MM.1S (cell line): ENCODE measurements around the gene CARD11.
A peak's percentile ranks its signal among the peaks of the same experiment; 100 is the strongest.

Experiments used
- DNase-seq: peaks from one replicate; pipeline ENCODE4 v3.0.0-alpha.2; 2015
- H2AFZ ChIP-seq: fragments of 300-600 bp; sonication (generic); 2 replicates; pipeline ENCODE4 v1.6.0; 2016; ENCODE audit warnings: antibody characterized with exemption, low read length
- H3F3A ChIP-seq: fragments of 300-600 bp; sonication (generic); 2 replicates; pipeline ENCODE4 v1.6.1; 2016; ENCODE audit warnings: mild to moderate bottlenecking, antibody characterized with exemption, low read length, moderate library complexity, mixed read lengths; ENCODE audit not compliant: insufficient read depth
- H3K27ac ChIP-seq: fragments of 300-600 bp; sonication (generic); 2 replicates; pipeline ENCODE4 v1.5.1; 2016; ENCODE audit warnings: mild to moderate bottlenecking, low read length
- H3K27me3 ChIP-seq: fragments of 300-600 bp; sonication (generic); replicated peaks from 2 replicates; pipeline ENCODE4 v1.6.0; 2016; ENCODE audit warnings: low read length; ENCODE audit not compliant: insufficient read depth
- H3K36me3 ChIP-seq: fragments of 300-600 bp; sonication (generic); replicated peaks from 2 replicates; pipeline ENCODE4 v1.6.1; 2016; ENCODE audit warnings: mild to moderate bottlenecking, low read length, mixed read lengths; ENCODE audit not compliant: insufficient read depth
- H3K4me1 ChIP-seq: fragments of 300-600 bp; sonication (generic); 2 replicates; pipeline ENCODE4 v1.6.1; 2016; ENCODE audit warnings: low read length, mixed read lengths
- H3K4me2 ChIP-seq: fragments of 300-600 bp; sonication (generic); 2 replicates; pipeline ENCODE4 v1.6.0; 2016; ENCODE audit warnings: low read depth, low read length
- H3K4me3 ChIP-seq: fragments of 300-600 bp; sonication (generic); 2 replicates; pipeline ENCODE4 v1.5.1; 2016; ENCODE audit warnings: low read length, mixed read lengths
- H3K79me2 ChIP-seq: fragments of 300-600 bp; sonication (generic); 2 replicates; pipeline ENCODE4 v1.6.1; 2016; ENCODE audit warnings: mixed run types, low read length, mixed read lengths
- H3K9ac ChIP-seq: fragments of 300-600 bp; sonication (generic); 2 replicates; pipeline ENCODE4 v1.6.1; 2016; ENCODE audit warnings: low read length, mixed read lengths
- H3K9me2 ChIP-seq: fragments of 300-600 bp; sonication (generic); replicated peaks from 2 replicates; pipeline ENCODE4 v1.6.1; 2016; ENCODE audit warnings: mild to moderate bottlenecking, low read length, mixed read lengths; ENCODE audit not compliant: insufficient read depth
- H3K9me3 ChIP-seq: fragments of 300-600 bp; sonication (generic); replicated peaks from 2 replicates; pipeline ENCODE4 v1.6.1; 2016; ENCODE audit warnings: mild to moderate bottlenecking, low read length, mixed read lengths; ENCODE audit not compliant: insufficient read depth
- H4K20me1 ChIP-seq: fragments of 300-600 bp; sonication (generic); 2 replicates; pipeline ENCODE4 v1.6.1; 2016; ENCODE audit warnings: mild to moderate bottlenecking, low read length, moderate library complexity, mixed read lengths; ENCODE audit not compliant: insufficient read depth
- CTCF ChIP-seq: fragments of 300-600 bp; sonication (generic); IDR thresholded peaks from 2 replicates; pipeline ENCODE4 v1.5.1; 2016; ENCODE audit warnings: antibody characterized with exemption, low read length, mixed read lengths
- EZH2 ChIP-seq: fragments of 300-600 bp; sonication (generic); optimal IDR thresholded peaks from 2 replicates; pipeline ENCODE3; 2017; ENCODE audit warnings: low read depth, mild to moderate bottlenecking, antibody characterized with exemption, low read length, mixed read lengths
- EZH2phosphoT487 ChIP-seq: fragments of 300-600 bp; sonication (generic); IDR thresholded peaks from 2 replicates; pipeline ENCODE4 v1.6.1; 2018; ENCODE audit warnings: antibody characterized with exemption, low read length

Gene CARD11

GRCh38 chr7:2880874-2881533, 162.7 kb downstream of the CARD11 start:
- Histone ChIP-seq H3K9ac (no peak overlapping the region), H3K9me2 (no peaks in the 10 kb centered on the region), H3K27me3 (no peaks in the 10 kb centered on the region), H3K27ac (no peak overlapping the region), H3K36me3 (no peaks in the 10 kb centered on the region), H3F3A (no peaks in the 10 kb centered on the region), H2AFZ (0 out of 2 replicates have a peak overlapping the region, but pooled peaks have one; percentile 15), H3K4me2 (no peak overlapping the region), H3K4me3 (no peak overlapping the region), H4K20me1 (no peaks in the 10 kb centered on the region), H3K79me2 (no peaks in the 10 kb centered on the region), H3K9me3 (no peaks in the 10 kb centered on the region), H3K4me1 (no peaks in the 10 kb centered on the region)
- DNase-seq, result no peak
- TF ChIP-seq EZH2, result no peak
- TF ChIP-seq EZH2phosphoT487, result no peak
- no peak for TF ChIP-seq CTCF

- H3K4me3 ChIP-seq, result no peak overlapping the region
- no peaks in the 10 kb centered on the region for H3F3A ChIP-seq
- no peaks in the 10 kb centered on the region for H3K9me3 ChIP-seq
- no peaks in the 10 kb centered on the region for H3K4me1 ChIP-seq
- DNase-seq, result no peak
- H3K27ac ChIP-seq, result no peak overlapping the region
- no peak overlapping the region for H3K4me2 ChIP-seq
- TF ChIP-seq EZH2phosphoT487 (no peak), EZH2 (no peak), CTCF (no peak)
- H3K9ac ChIP-seq, result no peak overlapping the region
- H3K36me3 ChIP-seq, result no peaks in the 10 kb centered on the region
- no peaks in the 10 kb centered on the region for H4K20me1 ChIP-seq
- H3K9me2 ChIP-seq, result no peaks in the 10 kb centered on the region
- no peaks in the 10 kb centered on the region for H3K79me2 ChIP-seq
- H2AFZ ChIP-seq, result no peak overlapping the region
- no peaks in the 10 kb centered on the region for H3K27me3 ChIP-seq
Observed at GRCh38 chr7:2880051-2880450, 163.6 kb downstream of the CARD11 start.

GRCh38 chr7:2879354-2879753, 164.3 kb downstream of the CARD11 start:
- Histone ChIP-seq H3K4me2 (no peak overlapping the region), H3K36me3 (no peaks in the 10 kb centered on the region), H3K79me2 (no peaks in the 10 kb centered on the region), H3K9me2 (no peaks in the 10 kb centered on the region), H2AFZ (no peak overlapping the region), H3F3A (no peaks in the 10 kb centered on the region), H3K27me3 (no peaks in the 10 kb centered on the region), H3K4me3 (no peak overlapping the region), H3K9ac (no peak overlapping the region), H4K20me1 (no peaks in the 10 kb centered on the region), H3K4me1 (no peaks in the 10 kb centered on the region), H3K9me3 (no peaks in the 10 kb centered on the region), H3K27ac (no peak overlapping the region)
- TF ChIP-seq EZH2, result no peak
- TF ChIP-seq EZH2phosphoT487, result no peak
- TF ChIP-seq CTCF, result no peak
- DNase-seq, result no peak
